Inflammatory macrophage (primary cell): ENCODE data around the gene COL19A1.
"Not testable (repeated sequence)": the region's sequence is repeated elsewhere in the genome, so short reads cannot be mapped to it uniquely, and the experiment has no call there.

Experiments
- DNase-seq, 2 donors: peaks; one replicate each; pipeline ENCODE4 v3.0.0-alpha.2; 2020 to 2022
- total RNA-seq, 18 experiments: gene quantifications; one replicate each; lab custom pipeline; 2026; ENCODE audit warnings: mixed read lengths in 6 of 18, inconsistent platforms in 2 of 18; lab: John Stamatoyannopoulos, UW

Gene COL19A1
- 0 to 0.53 (median 0.04) reads per million in 18 experiments for total RNA-seq

GRCh38 chr6:69866351-69866769 lies at the start of gene COL19A1:
TSS of gene COL19A1 (plus strand) at chr6:69866556. CDS start at chr6:69879568, 13,012 bp downstream.
- DNase-seq: no peak

GRCh38 chr6:69816569-69816968 lies 49.8 kb upstream of the COL19A1 start:
- DNase-seq: no peak

GRCh38 chr6:69817358-69817757 lies 49.0 kb upstream of the COL19A1 start:
- DNase-seq: no peak

GRCh38 chr6:69818223-69818930 lies 48.0 kb upstream of the COL19A1 start:
- DNase-seq: no peak

- no peak for DNase-seq
Observed at GRCh38 chr6:69819138-69819537, 47.2 kb upstream of the COL19A1 start.

GRCh38 chr6:69820018-69820417 lies 46.3 kb upstream of the COL19A1 start:
- DNase-seq: no peak

GRCh38 chr6:69820438-69820837 lies 45.9 kb upstream of the COL19A1 start:
- DNase-seq: no peak

GRCh38 chr6:69824355-69824754 lies 42.0 kb upstream of the COL19A1 start:
- not testable (repeated sequence) for DNase-seq

GRCh38 chr6:69825904-69826303 lies 40.5 kb upstream of the COL19A1 start:
- no peak for DNase-seq

GRCh38 chr6:69827276-69827893 lies 39.0 kb upstream of the COL19A1 start:
- DNase-seq: no peak

GRCh38 chr6:69832558-69832957 lies 33.8 kb upstream of the COL19A1 start:
- DNase-seq: no peak

- DNase-seq: peak; percentile 58 to 66
Observed at GRCh38 chr6:69835414-69836179, 30.8 kb upstream of the COL19A1 start.

GRCh38 chr6:69841862-69842261 lies 24.5 kb upstream of the COL19A1 start:
- no peak for DNase-seq

- no peak for DNase-seq
Observed at GRCh38 chr6:69843189-69843588, 23.2 kb upstream of the COL19A1 start.

GRCh38 chr6:69846312-69846711 lies 20.0 kb upstream of the COL19A1 start:
- no peak for DNase-seq

GRCh38 chr6:69846770-69847491 lies 19.4 kb upstream of the COL19A1 start:
- no peak for DNase-seq

- no peak for DNase-seq
Observed at GRCh38 chr6:69847492-69847788, 18.9 kb upstream of the COL19A1 start.

GRCh38 chr6:69848552-69848951 lies 17.8 kb upstream of the COL19A1 start:
- DNase-seq: no peak

GRCh38 chr6:69852706-69853105 lies 13.7 kb upstream of the COL19A1 start:
- no peak for DNase-seq

GRCh38 chr6:69861986-69862385 lies 4.4 kb upstream of the COL19A1 start:
- DNase-seq: no peak

GRCh38 chr6:69863766-69864165 lies 2.6 kb upstream of the COL19A1 start:
- DNase-seq: no peak

GRCh38 chr6:69865126-69865525 lies 1.2 kb upstream of the COL19A1 start:
- DNase-seq: no peak
